ENCODE results near the gene RORC. TPM values are rescaled to one million over a fixed set of nuclear protein-coding genes. Genes with fewer than 3 reads are reported as not detected.

The RORC gene
- total RNA-seq, 1 donor from 2014 or later = not detected

GRCh38 chr1:151837884-151838221 lies 6.3 kb upstream of the RORC start:
- no peak for DNase-seq (ENCODE audit: low spot score)
- no peaks in the 10 kb centered on the region for H3K36me3 Mint-ChIP-seq (ENCODE audit: low read depth)
- no peak for TF ChIP-seq CTCF (IDR thresholded peaks at IDR 0.05)
- H3K27me3 Mint-ChIP-seq (ENCODE audit: low read depth) = peaks cover 22% of the 10 kb centered on the region
- H3K4me1 Mint-ChIP-seq (ENCODE audit: low read depth) = peaks cover 14% of the 10 kb centered on the region
- peak overlapping the region; percentile 27 for H3K4me3 Mint-ChIP-seq (ENCODE audit: unreplicated experiment)
- no peak overlapping the region for H3K27ac Mint-ChIP-seq (ENCODE audit: unreplicated experiment)
- H3K9me3 Mint-ChIP-seq (ENCODE audit: low read depth) = no peaks in the 10 kb centered on the region

- no peak for DNase-seq (ENCODE audit: low spot score)
- H3K4me1 Mint-ChIP-seq (ENCODE audit: low read depth) = peaks cover 14% of the 10 kb centered on the region
- no peak for TF ChIP-seq CTCF (IDR thresholded peaks at IDR 0.05)
- H3K4me3 Mint-ChIP-seq (ENCODE audit: unreplicated experiment) = peak overlapping the region; percentile 27
- H3K27me3 Mint-ChIP-seq (ENCODE audit: low read depth) = peaks cover 22% of the 10 kb centered on the region
- H3K27ac Mint-ChIP-seq (ENCODE audit: unreplicated experiment) = no peak overlapping the region
- no peaks in the 10 kb centered on the region for H3K9me3 Mint-ChIP-seq (ENCODE audit: low read depth)
- no peaks in the 10 kb centered on the region for H3K36me3 Mint-ChIP-seq (ENCODE audit: low read depth)
These were observed 5.6 kb upstream of the RORC start for GRCh38 chr1:151837197-151837596.

- Mint-ChIP-seq H3K9me3 (ENCODE audit: low read depth) (no peaks in the 10 kb centered on the region), H3K27me3 (ENCODE audit: low read depth) (peaks cover 22% of the 10 kb centered on the region), H3K36me3 (ENCODE audit: low read depth) (no peaks in the 10 kb centered on the region), H3K27ac (ENCODE audit: unreplicated experiment) (no peak overlapping the region), H3K4me3 (ENCODE audit: unreplicated experiment) (no peak overlapping the region), H3K4me1 (ENCODE audit: low read depth) (peaks cover 10% of the 10 kb centered on the region)
- TF ChIP-seq CTCF (IDR thresholded peaks at IDR 0.05) = no peak
- no peak for DNase-seq (ENCODE audit: low spot score)
These were observed 4.0 kb upstream of the RORC start for GRCh38 chr1:151835596-151835995.

GRCh38 chr1:151834239-151834638 lies 2.6 kb upstream of the RORC start:
- no peak for TF ChIP-seq CTCF (IDR thresholded peaks at IDR 0.05)
- Mint-ChIP-seq H3K27ac (ENCODE audit: unreplicated experiment) (no peak overlapping the region), H3K36me3 (ENCODE audit: low read depth) (no peaks in the 10 kb centered on the region), H3K4me3 (ENCODE audit: unreplicated experiment) (no peak overlapping the region), H3K9me3 (ENCODE audit: low read depth) (no peaks in the 10 kb centered on the region), H3K27me3 (ENCODE audit: low read depth) (peaks cover 18% of the 10 kb centered on the region), H3K4me1 (ENCODE audit: low read depth) (peaks cover 8% of the 10 kb centered on the region)
- DNase-seq (ENCODE audit: low spot score) = no peak

GRCh38 chr1:151833172-151833900 lies 1.7 kb upstream of the RORC start:
- TF ChIP-seq CTCF (IDR thresholded peaks at IDR 0.05) = no peak
- Mint-ChIP-seq H3K27me3 (ENCODE audit: low read depth) (peaks cover 20% of the 10 kb centered on the region), H3K9me3 (ENCODE audit: low read depth) (no peaks in the 10 kb centered on the region), H3K36me3 (ENCODE audit: low read depth) (no peaks in the 10 kb centered on the region), H3K4me3 (ENCODE audit: unreplicated experiment) (no peak overlapping the region), H3K4me1 (ENCODE audit: low read depth) (peaks cover 12% of the 10 kb centered on the region), H3K27ac (ENCODE audit: unreplicated experiment) (no peak overlapping the region)
- no peak for DNase-seq (ENCODE audit: low spot score)

All from chondrocyte (in vitro differentiated cells).